OCI-LY3 (cell line): Measurements from ENCODE around the gene TSGA10IP.

ENCODE experiments used
- EZH2phosphoT487 ChIP-seq: fragments of 200-600 bp; shearing (Covaris generic); IDR thresholded peaks from 2 replicates; pipeline ENCODE4 v1.6.1; 2018; ENCODE audit warnings: antibody characterized with exemption, mixed run types, low read depth
- TF ChIP-seq, protein P1 (sequence below): fragments of 200-600, 300-600 bp; sonication (generic); IDR thresholded peaks from 2 replicates; pipeline ENCODE4 v1.5.1; 2014; ENCODE audit warnings: antibody characterized with exemption, low read length, low read depth

- TF ChIP-seq, protein P1, sequence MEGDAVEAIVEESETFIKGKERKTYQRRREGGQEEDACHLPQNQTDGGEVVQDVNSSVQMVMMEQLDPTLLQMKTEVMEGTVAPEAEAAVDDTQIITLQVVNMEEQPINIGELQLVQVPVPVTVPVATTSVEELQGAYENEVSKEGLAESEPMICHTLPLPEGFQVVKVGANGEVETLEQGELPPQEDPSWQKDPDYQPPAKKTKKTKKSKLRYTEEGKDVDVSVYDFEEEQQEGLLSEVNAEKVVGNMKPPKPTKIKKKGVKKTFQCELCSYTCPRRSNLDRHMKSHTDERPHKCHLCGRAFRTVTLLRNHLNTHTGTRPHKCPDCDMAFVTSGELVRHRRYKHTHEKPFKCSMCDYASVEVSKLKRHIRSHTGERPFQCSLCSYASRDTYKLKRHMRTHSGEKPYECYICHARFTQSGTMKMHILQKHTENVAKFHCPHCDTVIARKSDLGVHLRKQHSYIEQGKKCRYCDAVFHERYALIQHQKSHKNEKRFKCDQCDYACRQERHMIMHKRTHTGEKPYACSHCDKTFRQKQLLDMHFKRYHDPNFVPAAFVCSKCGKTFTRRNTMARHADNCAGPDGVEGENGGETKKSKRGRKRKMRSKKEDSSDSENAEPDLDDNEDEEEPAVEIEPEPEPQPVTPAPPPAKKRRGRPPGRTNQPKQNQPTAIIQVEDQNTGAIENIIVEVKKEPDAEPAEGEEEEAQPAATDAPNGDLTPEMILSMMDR, result no peak
- no peak for TF ChIP-seq EZH2phosphoT487
Observed at GRCh38 chr11:65978391-65979238, 33.3 kb downstream of the TSGA10IP start.
